ENCODE measurements around the gene SNORC. TPM values are rescaled to one million over a fixed set of nuclear protein-coding genes. Genes with fewer than 3 reads are reported as not detected.

Gene SNORC
- polyA plus RNA-seq, 1 experiment = 0.25 TPM

DNA sequence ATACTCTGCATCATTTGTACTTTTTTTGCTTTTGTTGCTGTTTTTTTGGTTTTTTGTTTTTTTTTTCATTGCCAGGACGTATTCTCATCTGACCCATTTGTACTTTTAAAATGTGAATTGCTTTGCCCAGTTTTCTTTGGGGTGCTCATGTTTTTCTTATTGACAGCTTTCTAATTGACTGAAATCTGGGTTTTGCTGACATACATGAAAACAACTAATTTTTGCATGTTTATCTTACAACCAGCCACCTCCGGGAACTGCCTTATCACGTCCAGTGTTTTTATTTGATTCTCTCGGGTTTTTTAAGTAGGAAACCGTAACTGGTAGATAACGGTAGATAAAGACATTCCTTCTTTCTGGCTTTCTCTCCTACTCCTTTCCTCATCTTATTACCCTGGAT lies 38.6 kb downstream of the SNORC start:
- TF ChIP-seq, protein P1, sequence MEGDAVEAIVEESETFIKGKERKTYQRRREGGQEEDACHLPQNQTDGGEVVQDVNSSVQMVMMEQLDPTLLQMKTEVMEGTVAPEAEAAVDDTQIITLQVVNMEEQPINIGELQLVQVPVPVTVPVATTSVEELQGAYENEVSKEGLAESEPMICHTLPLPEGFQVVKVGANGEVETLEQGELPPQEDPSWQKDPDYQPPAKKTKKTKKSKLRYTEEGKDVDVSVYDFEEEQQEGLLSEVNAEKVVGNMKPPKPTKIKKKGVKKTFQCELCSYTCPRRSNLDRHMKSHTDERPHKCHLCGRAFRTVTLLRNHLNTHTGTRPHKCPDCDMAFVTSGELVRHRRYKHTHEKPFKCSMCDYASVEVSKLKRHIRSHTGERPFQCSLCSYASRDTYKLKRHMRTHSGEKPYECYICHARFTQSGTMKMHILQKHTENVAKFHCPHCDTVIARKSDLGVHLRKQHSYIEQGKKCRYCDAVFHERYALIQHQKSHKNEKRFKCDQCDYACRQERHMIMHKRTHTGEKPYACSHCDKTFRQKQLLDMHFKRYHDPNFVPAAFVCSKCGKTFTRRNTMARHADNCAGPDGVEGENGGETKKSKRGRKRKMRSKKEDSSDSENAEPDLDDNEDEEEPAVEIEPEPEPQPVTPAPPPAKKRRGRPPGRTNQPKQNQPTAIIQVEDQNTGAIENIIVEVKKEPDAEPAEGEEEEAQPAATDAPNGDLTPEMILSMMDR (IDR thresholded peaks at IDR 0.05; ENCODE audit: insufficient read depth, low read depth, low read length) = no peak
- no peak for DNase-seq (ENCODE audit: low read depth)
- CTCF ChIA-PET = no interaction called here
- POLR2A ChIA-PET = no interaction called here
- Histone ChIP-seq H3K36me3 (ENCODE audit: control insufficient read depth, insufficient read depth, low read length) (no peaks in the 10 kb centered on the region), H3K27me3 (ENCODE audit: control insufficient read depth, insufficient read depth, low read length) (no peaks in the 10 kb centered on the region; the same call in none of the 2 replicates), H3K4me3 (ENCODE audit: low read depth, low read length) (no peak overlapping the region)

DNA sequence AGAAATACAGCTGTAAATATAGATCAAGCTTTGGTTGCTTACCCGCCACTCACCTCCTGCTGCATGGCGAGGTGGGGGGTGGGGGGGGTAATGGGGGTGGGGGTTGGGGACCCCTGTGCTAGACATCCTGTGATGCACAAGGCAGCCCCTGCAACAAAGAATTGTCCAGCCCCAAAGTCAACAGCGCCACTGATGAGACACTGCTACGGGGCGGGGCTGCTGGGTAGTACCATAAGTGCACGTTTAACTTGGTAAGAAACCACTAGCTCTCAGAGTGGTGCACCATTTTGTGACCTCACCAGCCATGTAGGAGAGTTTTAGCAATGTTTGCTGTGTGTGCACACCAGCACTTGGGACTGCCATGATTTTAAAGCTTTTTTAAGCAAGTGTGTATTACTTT lies 40.3 kb downstream of the SNORC start:
- Histone ChIP-seq H3K36me3 (ENCODE audit: control insufficient read depth, insufficient read depth, low read length) (no peaks in the 10 kb centered on the region), H3K27me3 (ENCODE audit: control insufficient read depth, insufficient read depth, low read length) (no peaks in the 10 kb centered on the region; the same call in none of the 2 replicates), H3K4me3 (ENCODE audit: low read depth, low read length) (no peak overlapping the region)
- TF ChIP-seq, protein P1 (IDR thresholded peaks at IDR 0.05; ENCODE audit: insufficient read depth, low read depth, low read length) = no peak
- CTCF ChIA-PET = no interaction called here
- POLR2A ChIA-PET = no interaction called here
- DNase-seq (ENCODE audit: low read depth) = no peak

DNA sequence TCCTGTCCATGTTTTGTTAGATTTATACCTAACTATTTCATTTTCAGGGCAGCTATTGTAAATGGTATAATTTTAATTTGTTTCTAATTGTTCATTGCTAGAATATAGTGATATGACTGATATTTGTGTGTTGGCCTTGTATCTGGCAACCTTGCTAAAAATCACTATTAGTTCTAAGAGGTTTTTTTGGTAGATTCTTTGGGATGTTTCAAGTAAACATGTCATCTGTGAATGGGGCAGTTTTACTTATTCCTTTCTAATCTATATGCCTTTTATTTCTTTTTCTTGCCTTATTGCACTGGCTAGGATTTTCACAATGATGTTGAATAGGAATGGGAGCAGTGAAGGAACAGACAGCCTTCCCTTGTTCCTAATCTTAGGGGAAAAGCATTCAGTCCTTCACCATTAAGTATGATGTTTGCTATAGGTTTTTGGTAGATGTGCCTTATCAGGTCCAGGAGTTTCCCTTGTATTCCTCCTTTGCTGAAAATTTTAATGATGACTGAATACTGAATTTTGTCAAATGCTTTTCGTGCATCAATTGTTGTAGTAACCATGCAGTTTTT lies 41.7 kb downstream of the SNORC start:
- no peak overlapping the region for H3K4me3 ChIP-seq (ENCODE audit: low read depth, low read length)
- ChIA-PET POLR2A (no interaction called here), CTCF (no interaction called here)
- H3K27me3 ChIP-seq (ENCODE audit: control insufficient read depth, insufficient read depth, low read length) = peaks cover 3% of the 10 kb centered on the region
- TF ChIP-seq, protein P1 (IDR thresholded peaks at IDR 0.05; ENCODE audit: insufficient read depth, low read depth, low read length) = no peak
- no peaks in the 10 kb centered on the region for H3K36me3 ChIP-seq (ENCODE audit: control insufficient read depth, insufficient read depth, low read length)
- DNase-seq (ENCODE audit: low read depth) = no peak

DNA sequence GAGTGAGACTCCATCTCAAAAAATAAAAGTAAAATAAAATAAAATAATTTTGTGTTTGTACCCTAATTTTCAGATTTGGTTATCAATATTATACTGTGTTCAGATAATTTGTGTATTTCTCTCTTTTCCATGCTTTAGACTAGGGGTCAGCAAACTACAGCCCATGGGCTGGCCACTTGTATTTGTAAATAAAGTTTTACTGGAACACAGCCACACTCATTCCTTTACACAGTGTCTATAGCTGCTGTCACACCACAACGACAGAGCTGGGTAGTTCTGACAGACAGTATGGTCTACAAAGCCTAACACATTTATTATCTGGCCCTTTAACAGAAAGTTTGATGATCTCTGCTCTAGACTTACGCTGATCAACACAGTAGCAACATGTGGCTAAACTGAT lies 43.8 kb downstream of the SNORC start:
- ChIA-PET CTCF (no interaction called here), POLR2A (no interaction called here)
- Histone ChIP-seq H3K36me3 (ENCODE audit: control insufficient read depth, insufficient read depth, low read length) (no peaks in the 10 kb centered on the region), H3K4me3 (ENCODE audit: low read depth, low read length) (no peak overlapping the region), H3K27me3 (ENCODE audit: control insufficient read depth, insufficient read depth, low read length) (peaks cover 4% of the 10 kb centered on the region)
- no peak for DNase-seq (ENCODE audit: low read depth)
- TF ChIP-seq, protein P1 (IDR thresholded peaks at IDR 0.05; ENCODE audit: insufficient read depth, low read depth, low read length) = no peak

DNA sequence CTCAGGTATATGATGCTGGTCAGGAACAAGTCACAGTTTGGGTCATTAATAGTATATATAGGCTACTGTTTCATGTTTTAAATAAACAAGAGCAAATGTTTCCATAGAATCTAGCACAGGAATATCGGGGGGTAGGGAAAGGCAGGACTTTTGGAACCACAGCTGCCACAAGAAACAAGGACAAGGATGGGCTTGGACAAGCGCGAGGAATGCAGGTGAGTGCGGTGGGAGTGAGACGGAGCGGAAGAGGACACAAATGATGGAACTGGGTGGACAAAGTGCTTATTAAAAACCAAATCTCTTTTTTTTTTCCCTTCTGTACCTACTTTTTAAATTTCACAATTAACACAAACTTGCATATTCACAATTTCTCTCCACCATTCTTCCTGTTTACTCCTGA lies 49.1 kb downstream of the SNORC start:
- H3K27me3 ChIP-seq (ENCODE audit: control insufficient read depth, insufficient read depth, low read length) = peaks cover 4% of the 10 kb centered on the region
- no peaks in the 10 kb centered on the region for H3K36me3 ChIP-seq (ENCODE audit: control insufficient read depth, insufficient read depth, low read length)
- CTCF ChIA-PET = interaction anchor here (1.4 kb wide), 1 partner anchor 12 kb away, joined by 5 read pairs; no protein-coding TSS in a partner anchor
- no peak for DNase-seq (ENCODE audit: low read depth)
- no peak overlapping the region for H3K4me3 ChIP-seq (ENCODE audit: low read depth, low read length)
- POLR2A ChIA-PET = no interaction called here
- TF ChIP-seq, protein P1 (IDR thresholded peaks at IDR 0.05; ENCODE audit: insufficient read depth, low read depth, low read length) = no peak
